Sigmoid colon (tissue), 4 donors: Measurements from ENCODE around the gene LRRC56.

Source experiments
- CTCF ChIP-seq, 4 experiments: fragments of 450-650 bp in 3 of 4; fragments of 200-600 bp in 1 of 4; IDR thresholded peaks; one replicate each; pipeline ENCODE4 v1.5.1; 2016 to 2019; ENCODE audit warnings: antibody characterized with exemption in 4 of 4, mild to moderate bottlenecking in 3 of 4, moderate library complexity in 2 of 4
- EP300 ChIP-seq, 4 donors: sonication (generic); formaldehyde crosslinking; IDR thresholded peaks; one replicate each; pipeline ENCODE4 v1.6.1; 2017; ENCODE audit warnings: antibody characterized with exemption in 4 of 4
- POLR2A ChIP-seq, 2 donors: fragments of 450-650 bp; IDR thresholded peaks; one replicate each; pipeline ENCODE4 v1.6.1; 2016; ENCODE audit warnings: antibody characterized with exemption in 2 of 2, mild to moderate bottlenecking in 2 of 2, moderate library complexity in 2 of 2
- POLR2AphosphoS5 ChIP-seq, 4 donors: sonication (generic); formaldehyde crosslinking; IDR thresholded peaks; one replicate each; pipeline ENCODE4 v1.6.1; 2017; ENCODE audit warnings: antibody characterized with exemption in 4 of 4

- no peak for TF ChIP-seq CTCF (IDR thresholded peaks at IDR 0.05)
- TF ChIP-seq POLR2AphosphoS5 (IDR thresholded peaks at IDR 0.05), result no peak
- TF ChIP-seq POLR2A (IDR thresholded peaks at IDR 0.05), result no peak
- TF ChIP-seq EP300 (IDR thresholded peaks at IDR 0.05), result no peak
Observed at GRCh38 chr11:567011-567628, 29.8 kb downstream of the LRRC56 start.
